GM18526 (cell line): ENCODE results near the gene SHKBP1.
A peak's percentile ranks its signal among the peaks of the same experiment; 100 is the strongest.

Source experiments
- POLR2A ChIP-seq: IDR thresholded peaks from 3 replicates; pipeline ENCODE4 v1.6.1; 2011; ENCODE audit not compliant: insufficient read length; ENCODE audit errors: extremely low read depth

SHKBP1 gene

DNA sequence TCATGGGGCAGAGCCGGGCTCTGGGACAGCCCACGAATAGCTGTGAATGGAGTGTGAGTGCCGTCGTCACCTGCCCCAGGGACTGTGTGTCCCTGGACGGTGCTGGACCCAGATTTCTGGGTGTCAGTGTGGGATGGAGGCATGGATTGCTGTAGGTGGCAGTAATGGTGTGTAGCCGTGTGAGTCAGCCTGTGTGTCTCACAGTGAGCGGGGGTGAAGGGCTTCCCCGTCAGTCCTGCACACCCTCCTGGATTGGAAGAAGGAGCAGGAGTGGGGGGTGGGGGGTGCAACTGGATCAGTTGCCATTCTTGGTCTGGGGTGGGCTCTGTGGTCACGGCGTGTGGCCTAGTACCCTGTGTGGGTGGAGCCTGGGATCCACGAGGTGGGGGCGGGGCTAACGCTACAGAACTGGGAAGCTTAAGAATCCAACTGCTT lies 18.0 kb downstream of the SHKBP1 start:
- TF ChIP-seq POLR2A = no peak

DNA sequence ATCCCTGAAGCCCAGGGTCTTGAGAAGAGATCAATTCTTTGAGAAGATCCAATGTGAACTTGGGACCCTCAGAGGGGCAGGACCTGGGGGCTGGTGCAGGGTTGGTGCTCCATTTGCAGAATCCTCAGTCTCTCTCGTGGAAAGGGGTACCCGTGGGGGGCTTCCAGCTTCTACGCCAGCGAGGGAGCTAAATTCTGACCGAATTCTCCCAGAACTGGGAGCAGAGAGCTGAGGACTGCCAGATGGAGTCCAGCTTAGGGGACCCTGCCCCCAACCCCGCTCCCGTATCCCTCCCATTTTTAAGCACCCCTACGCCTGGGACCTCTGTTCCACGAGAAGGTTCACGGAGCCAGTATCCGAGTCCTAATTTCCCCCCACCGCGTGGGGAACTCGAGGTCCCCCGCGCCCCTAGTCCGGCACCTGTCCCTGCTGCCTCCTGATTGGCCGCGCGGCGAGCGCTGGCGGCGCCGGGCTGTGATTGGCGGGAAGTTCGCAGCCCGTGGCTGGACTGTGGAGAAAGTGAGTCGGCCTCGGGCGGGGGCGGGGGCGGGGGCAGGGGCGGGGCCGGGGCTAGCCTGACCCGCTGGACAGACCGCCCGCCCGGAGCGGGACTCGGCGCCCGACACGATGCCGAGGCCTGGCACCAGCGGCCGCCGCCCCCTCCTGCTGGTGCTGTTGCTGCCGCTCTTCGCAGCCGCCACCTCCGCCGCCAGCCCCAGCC lies 20.1 kb downstream of the SHKBP1 start:
- TF ChIP-seq POLR2A = no peak

DNA sequence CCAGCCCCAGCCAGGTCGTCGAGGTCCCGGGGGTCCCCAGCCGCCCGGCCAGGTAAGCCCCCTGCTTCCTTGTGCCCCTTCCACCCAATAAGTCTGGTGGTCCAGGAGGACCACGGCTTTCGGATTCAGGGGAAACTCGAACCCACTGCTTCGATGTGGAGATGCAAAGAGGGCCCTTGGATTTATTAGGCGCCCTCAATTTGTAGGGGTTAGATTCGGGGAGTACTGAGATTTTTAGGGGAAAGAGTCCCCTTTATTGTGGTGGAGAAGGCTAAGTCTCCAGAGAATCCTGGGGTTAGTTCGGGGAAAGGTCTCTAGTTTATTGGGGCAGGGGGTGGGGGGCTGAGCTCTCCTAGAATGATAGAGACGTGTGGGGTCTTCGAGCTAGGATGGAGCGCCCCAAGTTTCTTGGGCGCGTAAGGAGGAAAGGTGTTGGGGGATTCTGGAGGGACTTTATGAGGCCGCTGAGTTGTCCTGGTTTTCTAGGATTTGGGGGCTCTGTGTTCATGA lies 20.7 kb downstream of the SHKBP1 start:
- TF ChIP-seq POLR2A = no peak

DNA sequence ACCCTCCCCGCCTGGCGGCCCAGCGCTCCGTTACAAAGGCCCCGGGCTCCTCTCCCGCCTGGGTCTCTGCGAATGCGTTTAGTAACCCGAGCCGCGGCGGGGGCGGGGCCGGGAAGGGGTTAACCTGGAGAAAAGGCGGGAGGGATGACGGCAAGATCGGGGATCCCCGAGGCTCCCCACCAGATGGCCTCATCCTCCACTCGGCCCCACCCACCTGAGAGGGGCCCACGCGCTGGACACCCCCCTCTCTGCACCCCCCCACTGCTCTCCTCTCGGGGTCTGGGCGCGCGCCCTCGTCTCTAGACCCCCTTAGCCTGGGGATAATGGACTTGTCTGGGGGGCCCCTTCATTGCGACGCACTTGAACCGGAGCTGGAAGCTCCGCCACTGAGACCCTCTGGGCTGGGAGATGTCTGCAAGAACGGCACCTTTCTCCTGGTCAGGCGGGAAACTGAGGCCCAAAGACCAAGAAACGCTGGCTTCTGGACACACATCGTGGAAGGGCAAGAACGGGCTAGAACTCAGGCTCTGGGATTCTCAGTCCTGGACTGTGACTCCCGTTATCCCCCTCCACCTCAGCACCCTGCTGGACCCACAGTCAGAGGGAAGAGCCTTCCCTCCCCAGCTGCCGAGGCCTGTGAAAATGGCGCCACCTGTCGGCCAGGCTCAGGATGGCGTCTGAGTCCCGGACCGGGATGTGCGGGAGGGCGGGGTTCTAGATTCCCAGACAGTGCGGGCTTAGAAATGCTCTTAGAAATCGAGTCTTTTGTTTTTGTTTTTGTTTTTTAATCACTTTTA lies 21.6 kb downstream of the SHKBP1 start:
- no peak for TF ChIP-seq POLR2A

DNA sequence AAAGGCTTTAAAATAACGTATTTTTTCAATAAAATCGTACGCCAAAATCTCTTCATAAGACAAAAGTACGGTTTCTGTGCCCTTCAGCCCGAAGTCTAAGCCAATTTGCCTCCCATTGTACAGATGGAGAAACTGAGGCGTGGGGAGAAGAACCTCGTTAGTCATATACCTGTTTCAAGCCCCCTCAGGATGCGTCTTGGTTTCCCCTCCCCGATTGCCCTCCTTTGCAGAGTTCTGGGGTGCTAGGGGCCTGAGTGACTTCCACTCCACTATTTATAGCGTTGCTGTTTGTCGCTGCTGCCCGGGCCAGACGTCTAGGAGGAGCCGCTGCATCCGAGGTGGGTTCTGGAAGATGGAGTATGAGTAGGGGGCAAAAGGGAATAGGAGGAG lies 22.2 kb downstream of the SHKBP1 start:
- no peak for TF ChIP-seq POLR2A

DNA sequence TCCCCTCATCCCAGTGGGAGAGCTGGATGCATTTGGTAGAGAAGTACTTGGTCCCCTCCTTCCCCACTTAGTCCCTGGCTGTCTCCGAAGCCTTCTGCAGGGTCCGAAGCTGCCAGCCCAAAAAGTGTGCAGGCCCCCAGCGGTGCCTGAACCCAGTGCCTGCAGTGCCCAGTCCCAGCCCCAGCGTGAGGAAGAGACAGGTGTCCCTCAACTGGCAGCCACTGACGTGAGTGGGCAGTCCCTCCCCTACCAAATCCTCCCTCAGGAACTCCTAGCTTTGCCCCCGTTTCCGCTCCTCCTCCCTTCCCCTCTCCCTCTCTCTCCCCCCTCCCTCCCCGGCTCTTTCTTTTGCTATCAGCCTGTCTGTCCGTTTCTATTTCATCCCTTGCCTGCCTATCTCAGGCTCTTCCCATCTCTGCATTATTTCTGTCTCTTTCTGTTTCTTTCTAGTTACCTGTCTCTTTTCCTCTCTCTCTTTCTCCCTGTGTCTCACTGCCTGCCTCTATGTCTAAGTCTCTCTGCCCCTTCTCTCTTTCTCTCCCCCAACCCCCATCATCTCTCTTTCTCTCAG lies 22.7 kb downstream of the SHKBP1 start:
- no peak for TF ChIP-seq POLR2A

DNA sequence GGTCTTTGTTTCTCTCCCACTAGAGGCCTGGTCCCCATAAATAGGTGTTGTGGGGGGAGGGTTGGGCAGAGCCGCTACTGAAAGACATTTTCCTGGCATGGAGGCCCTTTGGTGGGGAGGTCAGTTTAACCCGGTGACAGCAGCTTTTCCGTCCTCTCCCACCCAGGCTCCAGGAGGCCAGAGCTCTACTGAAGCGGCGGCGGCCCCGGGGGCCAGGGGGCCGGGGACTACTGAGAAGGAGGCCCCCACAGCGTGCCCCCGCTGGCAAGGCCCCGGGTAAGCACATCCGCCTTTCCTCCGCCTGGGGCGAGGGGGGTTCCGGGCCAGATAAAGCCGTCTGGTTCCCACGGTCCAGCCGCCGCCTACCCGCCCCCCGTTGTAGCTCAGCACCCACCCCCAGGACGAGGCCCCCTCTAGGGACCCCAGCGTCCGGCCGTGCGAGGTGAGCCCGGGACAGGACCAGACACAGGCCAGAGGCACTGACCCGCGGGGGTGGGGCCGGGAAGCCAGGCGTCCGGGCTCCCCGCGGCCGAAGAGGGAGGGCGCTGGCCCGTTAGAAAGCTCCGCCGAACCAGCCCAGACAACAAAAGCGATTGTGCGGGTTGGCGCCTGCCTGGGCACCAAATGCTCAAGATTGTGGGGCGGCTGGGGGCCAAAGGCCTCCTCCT lies 23.4 kb downstream of the SHKBP1 start:
- no peak for TF ChIP-seq POLR2A

DNA sequence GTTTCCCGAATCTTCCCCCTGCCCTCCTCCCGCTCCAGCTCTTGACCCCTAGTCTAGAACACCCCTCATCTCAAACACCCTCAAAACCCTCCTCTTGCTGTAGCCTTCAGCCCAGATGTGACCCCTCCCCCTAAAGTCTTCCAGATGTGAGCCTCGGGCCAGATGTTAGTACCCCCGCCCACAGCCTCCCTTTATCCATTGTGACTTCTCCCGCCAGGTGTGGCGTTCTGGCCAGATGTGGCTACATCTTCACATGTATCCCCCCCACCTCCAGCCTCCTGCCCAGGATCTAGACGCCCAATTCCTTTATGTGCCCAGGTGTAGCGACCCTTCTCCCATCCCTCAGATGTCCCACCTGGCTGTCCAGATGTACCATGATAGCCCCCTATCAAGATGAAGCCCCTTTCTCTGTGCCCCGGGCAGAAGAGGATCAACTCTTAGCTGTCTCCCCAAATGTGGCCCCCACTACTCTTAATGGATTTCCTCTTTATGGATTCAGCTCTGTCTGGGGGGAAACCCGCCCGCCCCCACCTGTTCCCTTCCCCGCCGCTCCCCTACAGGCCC lies 24.0 kb downstream of the SHKBP1 start:
- TF ChIP-seq POLR2A = no peak

DNA sequence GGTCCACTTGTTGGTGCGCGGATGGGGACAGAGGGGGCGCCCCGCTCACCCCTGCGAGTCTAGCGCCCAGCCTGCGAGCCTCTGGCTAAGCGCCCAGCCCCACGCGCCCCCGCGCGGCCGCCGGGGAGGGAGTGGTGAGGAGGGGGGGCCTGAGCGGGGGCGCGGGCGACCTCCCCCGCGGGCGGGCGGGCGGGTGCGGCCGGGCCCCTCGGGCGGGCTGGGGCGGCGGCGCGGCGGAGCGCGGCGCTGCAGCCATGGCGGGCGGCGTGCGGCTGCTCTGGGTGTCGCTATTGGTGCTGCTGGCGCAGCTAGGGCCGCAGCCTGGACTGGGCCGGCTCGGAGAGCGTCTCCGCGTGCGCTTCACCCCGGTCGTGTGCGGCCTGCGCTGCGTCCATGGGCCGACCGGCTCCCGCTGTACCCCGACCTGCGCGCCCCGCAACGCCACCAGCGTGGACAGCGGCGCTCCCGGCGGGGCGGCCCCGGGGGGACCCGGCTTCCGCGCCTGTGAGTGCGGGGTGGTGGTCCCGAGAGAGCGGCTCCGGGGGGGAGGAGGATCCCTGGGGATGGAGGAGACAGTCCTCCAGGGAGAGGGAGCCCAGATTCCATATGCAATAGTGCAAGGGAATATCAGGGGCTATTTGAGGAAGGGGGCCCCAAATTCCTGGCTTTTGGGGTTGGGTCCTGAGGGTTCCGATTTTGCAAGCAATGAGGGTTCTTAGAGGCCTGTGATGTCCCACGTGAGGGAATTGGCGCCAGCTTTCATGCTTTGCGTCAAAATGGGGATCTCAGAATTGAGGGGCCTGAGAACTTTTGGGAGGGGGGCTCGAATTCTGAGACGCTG lies 24.7 kb downstream of the SHKBP1 start, which contains the start of gene LTBP4:
TSS of gene LTBP4 (plus strand) at position 236 of the 841 bp plus-strand sequence. CDS start at position 255, 19 bp downstream.
- TF ChIP-seq POLR2A = no peak

DNA sequence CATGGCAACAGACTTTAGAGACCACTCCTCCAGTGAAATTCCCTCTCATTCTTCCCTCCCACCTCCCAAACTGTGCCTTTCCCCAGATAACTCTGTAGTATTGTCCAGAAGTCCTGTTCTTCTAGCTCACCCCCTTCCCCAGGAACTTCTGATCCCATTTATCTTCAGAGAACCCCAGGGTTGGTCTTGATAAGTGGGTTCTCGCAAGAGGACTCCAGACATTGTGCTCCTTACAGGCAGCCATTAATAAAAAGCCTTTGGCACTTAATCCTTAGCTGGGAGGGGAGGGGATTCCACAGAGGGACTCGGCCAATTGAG lies 26.4 kb downstream of the SHKBP1 start:
- no peak for TF ChIP-seq POLR2A

DNA sequence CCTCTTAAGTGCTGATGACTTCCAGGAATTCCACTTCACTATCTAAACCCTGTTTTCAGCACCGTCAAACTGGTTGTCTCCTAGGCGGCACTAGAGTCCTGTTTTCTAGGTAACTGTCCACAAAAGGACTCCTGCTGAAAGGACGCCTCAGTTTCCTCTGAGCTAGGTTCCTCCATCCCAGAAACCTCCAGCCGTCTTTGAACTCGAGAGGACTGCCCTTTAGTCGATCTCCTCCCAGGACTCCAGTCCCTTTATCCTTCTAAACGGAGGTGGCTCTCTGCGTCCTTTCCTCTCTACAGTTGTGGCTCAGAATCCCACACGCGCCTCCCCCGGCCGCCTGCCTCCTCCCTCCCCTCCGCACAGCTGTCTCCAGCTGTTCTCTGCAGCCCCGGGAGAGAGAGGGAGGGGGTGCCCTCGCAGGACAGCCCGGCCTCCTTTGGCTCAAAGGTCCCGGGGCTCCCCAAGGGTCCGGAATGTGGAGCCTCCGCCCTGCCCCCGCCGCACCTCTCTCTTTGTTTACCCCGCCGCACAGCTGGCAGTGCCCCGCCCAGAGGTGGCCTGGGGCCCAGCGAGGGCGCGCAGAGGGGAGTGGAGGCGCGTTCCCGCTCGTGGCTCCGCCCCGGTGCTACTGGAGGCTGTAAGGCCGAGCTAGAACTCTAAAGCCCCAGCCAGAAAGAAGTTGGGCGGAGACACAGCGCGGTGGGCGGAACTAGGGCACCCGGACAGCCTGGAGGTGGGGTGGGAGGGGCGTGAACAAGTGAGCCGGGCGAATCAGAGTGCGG lies 26.9 kb downstream of the SHKBP1 start:
- peak; percentile 28 for TF ChIP-seq POLR2A

DNA sequence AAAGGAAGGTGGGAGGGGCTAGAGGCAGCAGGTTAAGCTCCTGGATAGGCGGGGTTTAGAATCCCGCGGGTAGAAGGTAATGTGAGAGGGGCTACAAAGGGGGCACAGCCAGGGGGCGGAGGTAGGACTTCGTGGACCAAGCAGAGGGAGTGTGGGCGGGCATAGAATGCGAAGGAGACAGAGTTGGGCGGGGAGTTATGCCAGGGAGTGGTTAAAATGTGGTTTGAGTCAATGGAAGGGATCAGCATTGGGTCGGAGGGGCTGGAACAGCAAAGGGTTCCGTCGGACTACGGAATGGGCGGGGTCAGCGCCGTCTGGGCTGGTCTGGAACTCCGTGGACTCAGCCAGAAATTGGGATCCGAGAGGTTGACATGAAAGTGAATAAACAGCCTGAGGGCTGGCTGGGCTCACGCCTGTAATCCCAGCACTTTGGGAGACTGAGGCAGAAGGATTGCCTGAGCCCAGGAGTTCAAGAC lies 27.5 kb downstream of the SHKBP1 start:
- no peak for TF ChIP-seq POLR2A

DNA sequence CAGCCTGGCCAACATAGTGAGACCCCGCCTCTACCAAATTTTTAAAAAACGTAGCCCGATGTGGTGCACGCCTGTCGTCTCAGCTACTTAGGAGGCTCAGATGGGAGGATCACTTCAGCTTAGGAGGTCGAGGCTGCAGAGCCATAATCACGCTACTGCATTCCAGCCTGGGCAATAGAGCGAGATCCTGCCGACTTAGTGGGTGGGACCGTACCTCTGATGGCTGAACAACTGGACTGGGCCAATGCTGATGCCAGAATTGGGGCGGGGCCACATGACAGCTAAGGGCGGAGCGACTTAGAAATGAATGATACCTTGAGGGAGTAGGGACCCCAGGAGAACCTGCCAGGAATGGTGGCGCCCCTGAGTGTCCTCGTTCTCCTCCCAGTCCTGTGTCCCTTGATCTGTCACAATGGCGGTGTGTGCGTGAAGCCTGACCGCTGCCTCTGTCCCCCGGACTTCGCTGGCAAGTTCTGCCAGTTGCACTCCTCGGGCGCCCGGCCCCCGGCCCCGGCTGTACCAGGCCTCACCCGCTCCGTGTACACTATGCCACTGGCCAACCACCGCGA lies 28.1 kb downstream of the SHKBP1 start:
- no peak for TF ChIP-seq POLR2A

DNA sequence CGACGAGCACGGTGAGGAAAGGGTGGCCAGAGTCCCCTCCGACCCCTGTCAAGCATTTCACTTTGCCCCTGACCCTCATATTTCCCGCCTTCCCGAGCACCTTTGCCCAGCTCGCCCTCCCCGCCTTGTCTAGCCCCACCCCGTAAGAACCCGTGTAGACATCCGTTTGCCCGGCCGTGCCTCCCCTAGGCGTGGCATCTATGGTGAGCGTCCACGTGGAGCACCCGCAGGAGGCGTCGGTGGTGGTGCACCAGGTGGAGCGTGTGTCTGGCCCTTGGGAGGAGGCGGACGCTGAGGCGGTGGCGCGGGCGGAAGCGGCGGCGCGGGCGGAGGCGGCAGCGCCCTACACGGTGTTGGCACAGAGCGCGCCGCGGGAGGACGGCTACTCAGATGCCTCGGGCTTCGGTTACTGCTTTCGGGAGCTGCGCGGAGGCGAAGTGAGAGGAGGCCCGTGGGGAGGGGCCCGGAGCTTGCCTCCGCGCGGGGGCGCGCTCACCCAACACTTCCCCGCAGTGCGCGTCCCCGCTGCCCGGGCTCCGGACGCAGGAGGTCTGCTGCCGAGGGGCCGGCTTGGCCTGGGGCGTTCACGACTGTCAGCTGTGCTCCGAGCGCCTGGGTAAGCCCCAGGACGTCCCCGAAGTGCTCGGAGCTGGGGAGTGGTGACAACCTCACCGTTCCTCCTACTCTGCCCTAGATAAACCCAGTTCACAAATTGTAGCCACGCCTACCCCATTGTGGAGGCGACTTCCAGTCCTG lies 28.7 kb downstream of the SHKBP1 start:
- TF ChIP-seq POLR2A = peak; percentile 20
